PFSK-1 (cell line): ENCODE results near the gene GM2A.

Experiments
- POLR2AphosphoS5 ChIP-seq: IDR thresholded peaks from 2 replicates; pipeline ENCODE4 v1.6.1; 2012; ENCODE audit warnings: low read depth, mild to moderate bottlenecking, control low read depth, low read length, moderate library complexity
- REST ChIP-seq, 2 experiments: IDR thresholded peaks; 2 replicates each; pipeline versions ENCODE4 v1.6.1 to v1.8.0; 2011 to 2012; ENCODE audit warnings: low read depth in 2 of 2, low read length in 2 of 2, control low read depth in 1 of 2, inconsistent platforms in 1 of 2, mild to moderate bottlenecking in 1 of 2, moderate library complexity in 1 of 2; ENCODE audit not compliant: insufficient read depth in 1 of 2
- SIN3A ChIP-seq: IDR thresholded peaks from 2 replicates; pipeline ENCODE4 v1.6.1; 2012; ENCODE audit warnings: mild to moderate bottlenecking, low read length, moderate library complexity, borderline replicate concordance; ENCODE audit not compliant: insufficient read depth
- TAF1 ChIP-seq: IDR thresholded peaks from 2 replicates; pipeline ENCODE4 v1.6.1; 2012; ENCODE audit warnings: low read length, control low read depth, borderline replicate concordance; ENCODE audit not compliant: insufficient read depth

GRCh38 chr5:151262532-151262931 lies 9.5 kb downstream of the GM2A start:
- no peak for TF ChIP-seq POLR2AphosphoS5
- no peak for TF ChIP-seq REST (IDR thresholded peaks at IDR 0.05; ENCODE audit: insufficient read depth in 1 of 2, low read depth in 2 of 2, low read length in 2 of 2)
- no peak for TF ChIP-seq SIN3A
- TF ChIP-seq TAF1: no peak
